Ovary (tissue), 9 donors: ENCODE results near the gene ETFB. TPM values are rescaled to one million over a fixed set of nuclear protein-coding genes. Genes with fewer than 3 reads are reported as not detected.

Experiments used
- DNase-seq, 5 donors: peaks; one replicate each; pipeline ENCODE4 v3.0.0-alpha.2; 2019 to 2020
- H3K27ac ChIP-seq, 2 donors: fragments of 200-600 bp; one replicate each; pipeline versions ENCODE4 v1.5.1 to v1.8.0; 2019 to 2022
- H3K27me3 ChIP-seq: fragments of 200-600 bp; one replicate; pipeline ENCODE4 v1.8.0; 2022
- H3K36me3 ChIP-seq: fragments of 200-600 bp; sonication (generic); one replicate; pipeline ENCODE4 v1.5.1; 2019
- H3K4me1 ChIP-seq: one replicate; pipeline ENCODE4 v1.8.1; 2013; ENCODE audit warnings: mild to moderate bottlenecking, moderate library complexity; ENCODE audit not compliant: insufficient read depth
- H3K4me3 ChIP-seq: fragments of 200-600 bp; sonication (generic); one replicate; pipeline ENCODE4 v1.5.1; 2017
- H3K9me3 ChIP-seq, 2 donors: fragments of 200-600 bp in 1 of 2; sonication (generic) in 1 of 2; one replicate each; pipeline versions ENCODE4 v1.5.1 to v1.8.1; 2013 to 2019; ENCODE audit warnings: mild to moderate bottlenecking in 1 of 2, moderate library complexity in 1 of 2
- EP300 ChIP-seq: sonication (generic); formaldehyde crosslinking; IDR thresholded peaks from one replicate; pipeline ENCODE4 v1.6.1; 2017; ENCODE audit warnings: antibody characterized with exemption
- POLR2A ChIP-seq: fragments of 450-650 bp; IDR thresholded peaks from one replicate; pipeline ENCODE4 v1.6.1; 2017; ENCODE audit warnings: antibody characterized with exemption, mild to moderate bottlenecking, moderate library complexity
- WGBS, 3 donors: extraction: QIAGEN DNeasy Blood & Tissue Kit in 1 of 3; methylation state at CpG; one replicate each; pipeline versions ENCODE4 v1.1.5 to v1.1.7; 2013 to 2017; 5-methylcytosine and 5-hydroxymethylcytosine counted together
- intact Hi-C, 4 donors: fragments of 100-400 bp; cut with DNase I; formaldehyde crosslinking; loops; one replicate each; pipeline versions ENCODE4 v1.11.0 to v1.15.1; 2022 to 2023
- polyA plus RNA-seq, 2 donors: library from polyadenylated mRNA; stranded (reverse); fragments of 200-250 nt in 1 of 2; fragments of 350-450 nt in 1 of 2; fragmentation: Illumina TruSeq in 1 of 2; extraction: RNeasy Lipid Tissue Mini Kit (QIAGEN cat#74804) in 1 of 2; gene quantifications; one replicate each; pipeline ENCODE4 v1.2.3, GENCODE V29; 2013 to 2014
- total RNA-seq, 7 donors: library from RNA; depleted of rRNA in 2 of 7; stranded (reverse); fragments of >200 nt in 2 of 7; fragmentation: NEBNext Ultra II Directional in 3 of 7; extraction: Animal tissue kit (Norgen Biotek cat#: 25700) in 3 of 7; gene quantifications; one replicate each; pipeline versions ENCODE4 v1.1.0 to v1.2.4, GENCODE V29; 2016 to 2023
- TF ChIP-seq, protein P1 (sequence below), 3 donors: fragments of 450-650 bp in 2 of 3; fragments of 200-600 bp in 1 of 3; IDR thresholded peaks; one replicate each; pipeline versions ENCODE4 v1.5.1 to v1.8.0; 2016 to 2022; ENCODE audit warnings: antibody characterized with exemption in 3 of 3, mild to moderate bottlenecking in 1 of 3
- donor health status: DM: no; HTN: no; CAD: no; lungs with moderate emphysema.
- donor health status: DM: no; HTN: no; CAD: no.
- donor health status: Bipolar disorder and iron deficiency.
- donor health status: DM: yes; HTN: yes; CAD: no.
- donor health status: DM: no; HTN: no; CAD: no.
- donor health status: DM: yes; HTN: yes; CAD: no.

The ETFB gene
- total and polyA plus RNA-seq, 9 donors: 12.4 to 91.3 (median 63.3) TPM

DNA sequence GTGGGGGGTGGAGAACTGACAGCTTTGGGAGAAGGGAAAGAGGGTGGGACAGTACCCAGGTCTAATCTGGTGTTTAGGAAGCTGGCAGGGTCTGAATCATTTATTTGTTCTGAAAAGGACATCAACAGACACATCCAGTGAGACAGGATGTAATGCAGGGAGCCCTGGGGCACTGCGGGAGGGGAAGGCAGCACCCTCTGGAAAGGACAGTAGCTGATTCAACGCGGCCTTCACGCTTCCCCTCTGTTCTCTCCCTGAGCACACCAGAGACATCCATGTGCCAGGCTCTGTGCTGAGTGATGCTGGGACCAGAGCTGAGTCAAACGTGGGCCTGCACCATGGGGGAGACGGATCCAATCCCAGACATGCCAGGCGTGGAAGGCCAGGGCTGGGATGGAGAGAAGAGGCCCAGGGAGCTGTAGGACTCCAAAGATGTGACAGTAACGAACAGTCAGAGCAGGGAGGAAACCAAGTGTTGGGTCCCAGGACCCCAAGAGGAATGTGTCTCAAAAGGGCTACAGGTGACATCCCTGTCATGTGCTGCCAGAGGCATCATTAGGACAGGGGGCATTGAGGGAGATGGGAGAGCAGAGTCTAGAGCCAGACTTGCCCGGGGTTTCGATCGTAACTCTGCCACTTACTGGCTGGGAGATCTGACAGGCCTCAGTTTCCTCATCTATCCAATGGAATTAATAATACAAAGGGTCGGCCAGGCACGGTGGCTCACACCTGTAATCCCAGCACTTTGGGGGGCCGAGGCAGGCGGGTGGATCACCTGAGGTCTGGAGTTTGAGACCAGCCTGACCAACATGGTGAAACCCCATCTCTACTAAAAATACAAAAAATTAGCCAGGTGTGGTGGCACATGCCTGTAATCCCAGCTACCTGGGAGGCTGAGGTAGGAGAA is 1.7 kb downstream of the ETFB start:
- H3K9me3 ChIP-seq: no peaks in the 10 kb centered on the region
- WGBS, 3 donors: 79 to 86% (median 85%) methylated on average over 15 of the region's 15 CpGs
- H3K4me1 ChIP-seq: peaks cover 7% of the 10 kb centered on the region
- no peak overlapping the region for H3K4me3 ChIP-seq
- intact Hi-C loops: loop anchor here in 1 of 4 donors (10.0 kb wide), 1 partner anchor 340 kb away; no protein-coding TSS in a partner anchor
- no peaks in the 10 kb centered on the region for H3K27me3 ChIP-seq
- H3K36me3 ChIP-seq: no peaks in the 10 kb centered on the region
- no peak for DNase-seq
- no peak overlapping the region for H3K27ac ChIP-seq
- TF ChIP-seq, protein P1, sequence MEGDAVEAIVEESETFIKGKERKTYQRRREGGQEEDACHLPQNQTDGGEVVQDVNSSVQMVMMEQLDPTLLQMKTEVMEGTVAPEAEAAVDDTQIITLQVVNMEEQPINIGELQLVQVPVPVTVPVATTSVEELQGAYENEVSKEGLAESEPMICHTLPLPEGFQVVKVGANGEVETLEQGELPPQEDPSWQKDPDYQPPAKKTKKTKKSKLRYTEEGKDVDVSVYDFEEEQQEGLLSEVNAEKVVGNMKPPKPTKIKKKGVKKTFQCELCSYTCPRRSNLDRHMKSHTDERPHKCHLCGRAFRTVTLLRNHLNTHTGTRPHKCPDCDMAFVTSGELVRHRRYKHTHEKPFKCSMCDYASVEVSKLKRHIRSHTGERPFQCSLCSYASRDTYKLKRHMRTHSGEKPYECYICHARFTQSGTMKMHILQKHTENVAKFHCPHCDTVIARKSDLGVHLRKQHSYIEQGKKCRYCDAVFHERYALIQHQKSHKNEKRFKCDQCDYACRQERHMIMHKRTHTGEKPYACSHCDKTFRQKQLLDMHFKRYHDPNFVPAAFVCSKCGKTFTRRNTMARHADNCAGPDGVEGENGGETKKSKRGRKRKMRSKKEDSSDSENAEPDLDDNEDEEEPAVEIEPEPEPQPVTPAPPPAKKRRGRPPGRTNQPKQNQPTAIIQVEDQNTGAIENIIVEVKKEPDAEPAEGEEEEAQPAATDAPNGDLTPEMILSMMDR (IDR thresholded peaks at IDR 0.05): no peak
- TF ChIP-seq EP300: no peak
- no peak for TF ChIP-seq POLR2A

DNA sequence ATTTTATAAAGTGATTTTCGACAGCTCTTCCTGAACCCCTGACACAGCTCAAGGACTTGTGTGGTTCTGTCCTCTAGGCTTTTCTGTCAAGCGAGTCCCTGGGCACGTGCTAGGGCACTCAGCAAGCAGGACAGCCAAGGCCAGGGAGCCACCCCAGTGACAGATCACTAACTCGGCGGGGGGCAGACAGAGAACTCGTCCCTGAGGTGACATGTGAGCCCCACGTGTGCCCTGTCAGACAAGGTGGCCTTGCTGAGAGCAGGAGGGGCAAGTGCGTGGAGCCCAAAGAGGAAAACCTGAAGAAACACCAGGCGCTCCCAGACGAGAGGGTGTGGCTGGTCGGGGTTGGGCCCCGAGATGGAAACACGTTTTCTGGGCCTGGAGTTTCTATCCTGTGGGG is 4.9 kb downstream of the ETFB start:
- intact Hi-C loops: loop anchor here in 1 of 4 donors (10.0 kb wide), 1 partner anchor 344 kb away; no protein-coding TSS in a partner anchor

DNA sequence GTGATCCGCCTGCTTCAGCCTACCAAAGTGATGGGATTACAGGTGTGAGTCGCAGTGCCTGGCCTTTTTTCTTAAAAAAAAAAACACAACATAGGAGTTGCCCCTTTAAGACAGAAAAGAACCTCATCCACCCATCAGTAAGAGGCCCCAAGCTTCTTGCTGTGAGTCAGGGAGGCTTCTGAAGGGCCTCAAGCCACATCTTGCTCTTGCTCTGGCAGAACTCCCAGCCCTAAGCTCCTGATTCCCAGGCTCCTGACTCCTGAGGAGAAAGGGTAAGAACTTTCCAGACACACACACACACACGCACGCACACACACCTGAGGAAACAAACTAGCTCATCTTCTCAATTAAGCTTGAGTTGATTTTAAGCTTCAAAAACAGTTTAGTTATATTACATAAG is 6.9 kb downstream of the ETFB start:
- intact Hi-C loops: no loop called here
- no peak overlapping the region for H3K27ac ChIP-seq
- no peak for TF ChIP-seq POLR2A
- TF ChIP-seq EP300: no peak
- TF ChIP-seq, protein P1 (IDR thresholded peaks at IDR 0.05): no peak
- no peaks in the 10 kb centered on the region for H3K4me1 ChIP-seq
- H3K27me3 ChIP-seq: no peaks in the 10 kb centered on the region
- DNase-seq: no peak
- H3K36me3 ChIP-seq: no peaks in the 10 kb centered on the region
- 73 to 93% (median 88%) methylated on average over 4 of the region's 4 CpGs for WGBS, 3 donors
- no peak overlapping the region for H3K4me3 ChIP-seq
- H3K9me3 ChIP-seq: no peaks in the 10 kb centered on the region

More for the DNA sequence above, 4.9 kb downstream of the ETFB start:
- Histone ChIP-seq H3K36me3 (no peaks in the 10 kb centered on the region), H3K27ac (no peak overlapping the region), H3K27me3 (no peaks in the 10 kb centered on the region), H3K9me3 (no peaks in the 10 kb centered on the region), H3K4me3 (no peak overlapping the region), H3K4me1 (peaks cover 4% of the 10 kb centered on the region)
- WGBS, 3 donors: 91 to 94% (median 92%) methylated on average over 13 of the region's 13 CpGs
- DNase-seq: no peak
- TF ChIP-seq EP300: no peak
- TF ChIP-seq, protein P1 (IDR thresholded peaks at IDR 0.05): no peak
- no peak for TF ChIP-seq POLR2A

DNA sequence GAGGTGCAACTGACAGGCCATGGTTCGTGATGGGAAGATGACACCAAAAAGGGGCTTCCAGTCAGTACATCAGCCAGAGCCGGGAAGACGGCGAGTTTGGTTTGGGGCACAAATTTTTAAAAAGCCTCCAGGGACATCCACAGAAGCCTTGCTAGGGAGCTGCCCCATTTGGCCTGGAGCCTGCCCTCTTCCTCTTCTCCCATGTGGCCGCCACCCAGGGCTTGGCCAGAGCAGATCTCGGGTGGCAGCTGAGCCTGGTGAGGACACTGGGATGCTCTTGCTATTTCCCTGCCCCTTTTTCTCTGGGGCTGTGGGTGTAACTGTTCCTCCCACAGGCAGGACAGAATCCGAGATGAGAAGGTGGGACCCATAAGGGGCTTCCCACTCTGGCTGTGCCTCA is 8.2 kb downstream of the ETFB start:
- TF ChIP-seq, protein P1 (IDR thresholded peaks at IDR 0.05): no peak
- TF ChIP-seq POLR2A (no peak), EP300 (no peak)
- no peak overlapping the region for H3K4me3 ChIP-seq
- intact Hi-C loops: no loop called here
- H3K27ac ChIP-seq: no peak overlapping the region
- H3K36me3 ChIP-seq: no peaks in the 10 kb centered on the region
- no peaks in the 10 kb centered on the region for H3K27me3 ChIP-seq
- no peak for DNase-seq
- no peaks in the 10 kb centered on the region for H3K4me1 ChIP-seq
- H3K9me3 ChIP-seq: no peaks in the 10 kb centered on the region
- WGBS, 3 donors: 87 to 90% (median 88%) methylated on average over 7 of the region's 7 CpGs
